Fibroblast of gingiva (primary cell): Measurements from ENCODE around the gene CACNA1B.

Source experiments
- DNase-seq: peaks from one replicate; pipeline ENCODE4 v3.0.0-alpha.2; 2011; ENCODE audit warnings: low read depth

CACNA1B gene

DNA sequence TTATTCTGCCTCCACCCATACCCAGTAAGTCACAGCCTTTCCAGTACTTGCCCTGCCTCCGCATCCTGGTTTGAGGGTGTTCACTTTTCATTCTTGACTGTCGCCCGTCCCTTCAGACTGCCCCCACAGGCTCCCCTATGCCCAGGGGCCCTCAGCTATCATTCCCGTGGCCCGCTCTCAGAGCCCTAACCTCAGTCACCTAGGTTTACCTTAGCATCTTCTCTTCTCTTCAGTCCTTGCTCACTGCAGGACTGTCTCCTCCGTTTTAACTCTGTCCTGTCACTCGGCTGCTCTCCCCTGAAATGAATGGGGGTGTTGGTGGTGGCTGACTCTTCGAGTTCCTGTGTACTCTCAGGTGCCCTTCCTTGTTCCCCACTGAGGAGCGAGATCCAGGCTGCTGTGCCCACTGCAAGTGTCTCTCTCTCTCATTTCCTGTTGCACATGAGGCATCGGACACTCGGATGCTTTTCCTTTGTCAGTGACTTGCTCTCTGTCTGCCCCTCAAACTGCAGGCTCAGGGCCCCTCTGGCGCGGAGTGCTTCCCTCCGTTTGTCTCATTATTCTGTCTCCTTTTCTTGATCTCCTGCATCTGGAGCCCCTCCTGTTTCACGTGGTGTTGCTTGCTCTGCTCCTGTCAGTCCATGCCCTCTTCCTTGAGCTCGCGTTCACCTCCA is 89.8 kb downstream of the CACNA1B start:
- DNase-seq = no peak

- DNase-seq = no peak
Measured at GRCh38 chr9:137968235-137968634, 90.7 kb downstream of the CACNA1B start.

DNA sequence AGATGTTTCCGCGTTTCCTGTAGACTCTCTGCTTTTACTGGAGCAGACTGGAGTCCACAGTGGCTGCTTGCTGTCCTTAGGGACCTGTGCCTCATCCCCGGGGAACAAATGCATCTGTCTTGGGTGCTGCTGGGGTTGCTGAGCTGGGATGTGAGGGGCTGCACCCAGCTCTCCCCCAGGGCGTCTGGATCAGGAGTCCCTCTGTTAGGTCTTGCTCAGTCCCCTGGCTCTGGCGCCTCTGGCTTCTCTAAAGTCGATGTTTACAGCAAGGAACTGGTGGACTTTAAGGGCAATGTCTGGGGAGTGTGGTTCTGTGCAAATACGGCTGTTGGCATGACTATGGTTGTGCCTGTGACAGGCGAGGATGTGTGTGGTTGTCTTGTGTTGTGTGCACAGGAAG is 91.4 kb downstream of the CACNA1B start:
- no peak for DNase-seq

GRCh38 chr9:137969685-137970084 is 92.1 kb downstream of the CACNA1B start:
- DNase-seq = no peak

GRCh38 chr9:137970098-137970497 is 92.5 kb downstream of the CACNA1B start:
- DNase-seq = no peak

DNA sequence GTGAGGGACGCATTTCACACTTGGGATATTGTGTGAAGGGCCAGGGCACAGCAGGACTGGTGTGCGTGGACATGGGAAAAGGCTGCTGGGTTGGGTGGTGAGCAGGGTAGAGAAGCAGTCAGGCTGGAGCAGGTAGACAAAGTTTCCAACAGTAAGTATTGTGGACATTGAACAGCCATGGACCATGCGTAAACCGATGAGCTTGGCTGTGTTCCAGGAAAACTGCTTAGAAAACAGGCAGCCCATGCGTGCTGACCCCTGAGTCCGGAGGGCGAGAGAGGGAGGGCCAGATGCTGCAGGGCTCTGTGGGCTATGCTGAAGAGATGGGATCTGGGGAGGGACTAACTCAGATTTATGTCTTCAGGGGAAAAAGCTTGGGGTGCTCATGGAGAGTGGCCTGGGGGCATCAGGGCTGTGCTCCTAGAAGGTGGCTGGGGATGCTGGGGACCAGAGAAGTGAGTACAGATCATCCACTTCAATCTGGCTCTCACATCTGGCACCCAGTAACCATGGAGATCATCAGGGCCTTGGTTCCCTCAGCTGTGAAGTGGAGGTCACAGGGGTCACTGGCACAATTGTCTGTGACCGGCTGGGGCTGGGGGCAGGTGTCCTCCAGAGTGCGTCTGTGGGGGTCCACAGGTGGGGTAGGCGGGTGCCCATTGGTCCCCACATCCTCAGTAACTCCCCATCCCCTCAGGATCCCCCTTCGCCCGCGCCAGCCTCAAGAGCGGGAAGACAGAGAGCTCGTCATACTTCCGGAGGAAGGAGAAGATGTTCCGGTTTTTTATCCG is 93.3 kb downstream of the CACNA1B start:
- no peak for DNase-seq

DNA sequence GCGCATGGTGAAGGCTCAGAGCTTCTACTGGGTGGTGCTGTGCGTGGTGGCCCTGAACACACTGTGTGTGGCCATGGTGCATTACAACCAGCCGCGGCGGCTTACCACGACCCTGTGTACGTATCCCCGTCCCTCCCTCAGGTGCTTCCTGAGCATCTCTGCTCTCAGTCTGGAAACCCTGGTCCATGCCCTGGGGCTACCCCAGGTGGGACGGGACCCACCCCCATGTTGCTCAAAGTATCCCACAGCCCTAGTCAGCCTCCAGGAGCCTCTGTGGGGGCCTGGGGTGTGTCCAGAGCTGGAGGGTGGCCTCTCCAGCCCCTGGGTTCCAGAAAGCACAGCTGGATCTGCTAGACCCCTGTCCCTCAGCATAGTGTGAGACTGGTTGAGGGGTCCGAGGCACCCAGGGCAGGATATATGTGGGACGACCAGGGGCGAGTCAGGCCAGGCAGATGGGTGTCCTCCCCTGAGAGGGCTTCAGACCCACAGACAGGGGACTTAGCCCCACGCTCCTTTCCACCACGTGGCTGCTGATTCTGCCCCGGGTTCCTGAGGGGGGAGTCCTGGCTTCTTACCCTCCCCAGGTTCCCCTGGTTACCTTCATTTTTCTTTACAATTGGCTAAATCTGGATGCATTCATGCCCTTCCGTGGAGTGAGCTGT is 94.0 kb downstream of the CACNA1B start:
- DNase-seq = no peak

DNA sequence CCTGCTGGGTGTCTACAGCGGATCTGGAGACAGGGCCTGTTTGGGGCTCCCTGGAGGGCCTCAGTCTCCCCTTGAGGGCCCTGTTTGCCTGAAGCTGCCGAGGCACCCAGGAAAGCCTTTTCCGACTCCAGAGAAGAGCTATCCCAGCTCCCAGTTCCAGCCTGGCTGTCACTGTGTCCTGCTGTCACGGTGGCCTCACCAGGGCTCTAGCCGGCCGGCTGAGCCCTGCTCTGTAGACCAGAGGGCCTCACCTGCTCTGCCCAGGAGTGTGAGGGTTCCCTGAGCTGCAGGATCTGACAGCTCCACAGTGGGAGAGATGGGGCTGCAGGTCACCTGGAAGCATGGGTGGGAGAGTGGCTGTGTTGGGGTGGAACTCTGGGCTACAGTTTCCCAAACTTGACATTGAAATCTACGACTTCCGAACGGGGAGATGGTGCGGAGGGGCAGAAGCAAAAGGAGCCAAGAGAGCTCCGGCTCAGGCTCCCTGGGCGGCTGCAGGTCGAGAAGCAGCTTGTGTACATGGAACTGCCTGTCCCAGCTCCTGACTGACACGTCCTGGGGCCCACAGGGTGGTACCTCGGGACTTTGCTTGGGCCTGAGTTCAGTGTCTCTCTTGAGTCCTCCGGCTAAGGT is 94.9 kb downstream of the CACNA1B start:
- DNase-seq = no peak

GRCh38 chr9:137972988-137973470 is 95.4 kb downstream of the CACNA1B start:
- DNase-seq = no peak

DNA sequence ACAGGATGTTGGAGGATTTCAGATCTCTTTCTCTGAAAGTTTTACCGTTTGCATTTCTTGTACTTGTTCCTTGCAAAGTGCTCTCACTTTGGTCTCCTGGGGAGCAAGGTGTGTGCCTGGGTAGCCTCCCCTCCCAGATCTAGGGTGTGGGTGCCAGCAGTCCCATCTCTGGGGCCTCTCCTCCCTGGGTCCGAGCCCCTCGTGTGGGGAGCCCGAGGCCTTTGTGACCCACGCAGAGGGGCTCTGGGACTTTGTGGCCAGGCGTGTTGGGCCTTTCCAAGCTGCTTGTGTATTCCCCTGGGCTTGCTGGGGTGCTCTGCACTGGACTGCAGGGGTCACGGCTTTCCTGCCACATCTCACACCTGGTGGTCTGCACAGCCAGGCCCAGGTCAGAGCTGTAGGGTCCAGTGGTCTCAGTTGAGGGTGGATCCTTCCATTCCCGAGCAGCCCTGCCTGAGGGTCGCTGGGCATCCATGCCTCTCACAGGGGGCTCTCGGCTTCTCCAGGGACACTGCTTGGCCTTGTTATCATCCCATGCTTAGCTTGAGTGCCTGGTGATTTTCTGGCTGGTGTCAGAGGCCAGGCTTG is 96.3 kb downstream of the CACNA1B start:
- DNase-seq = no peak

DNA sequence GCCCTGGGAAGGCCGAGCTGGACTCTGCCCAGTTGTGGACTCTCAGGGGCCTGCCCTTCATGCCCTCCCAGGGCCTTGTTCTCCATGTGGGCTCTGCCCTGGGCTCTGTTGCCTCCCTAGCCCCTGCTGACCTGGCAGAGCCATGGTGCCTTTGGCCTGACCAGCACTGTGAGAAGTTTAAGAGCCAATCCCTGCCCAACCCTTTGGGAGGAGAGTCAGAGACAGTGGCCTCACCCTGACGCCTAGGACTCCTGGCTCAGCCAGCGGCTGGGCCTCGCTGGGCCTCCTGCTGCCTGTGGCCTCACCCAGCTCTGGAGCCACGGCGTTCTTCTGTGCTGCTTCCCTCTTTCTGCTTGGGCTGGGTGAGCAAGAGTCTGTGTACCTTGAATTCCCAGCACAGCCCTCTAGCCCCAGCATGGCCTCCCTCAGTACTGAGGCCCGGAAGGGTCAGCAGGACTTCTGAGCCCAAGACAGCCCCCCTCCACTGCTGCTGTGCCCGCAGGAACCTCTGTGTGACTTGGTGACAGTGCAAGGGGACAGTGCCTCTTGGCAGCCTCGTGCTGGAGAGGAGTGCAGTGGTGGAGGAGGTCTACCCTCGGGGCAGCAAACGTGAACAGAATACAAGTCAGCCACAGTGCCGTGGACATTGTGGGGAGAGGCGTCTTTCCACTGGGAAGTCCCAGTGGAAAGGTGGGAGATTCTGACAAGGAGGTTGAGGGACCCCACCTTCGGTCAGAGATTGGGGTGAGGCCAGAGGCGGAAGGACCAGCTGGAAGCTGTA is 97.4 kb downstream of the CACNA1B start:
- no peak for DNase-seq

DNA sequence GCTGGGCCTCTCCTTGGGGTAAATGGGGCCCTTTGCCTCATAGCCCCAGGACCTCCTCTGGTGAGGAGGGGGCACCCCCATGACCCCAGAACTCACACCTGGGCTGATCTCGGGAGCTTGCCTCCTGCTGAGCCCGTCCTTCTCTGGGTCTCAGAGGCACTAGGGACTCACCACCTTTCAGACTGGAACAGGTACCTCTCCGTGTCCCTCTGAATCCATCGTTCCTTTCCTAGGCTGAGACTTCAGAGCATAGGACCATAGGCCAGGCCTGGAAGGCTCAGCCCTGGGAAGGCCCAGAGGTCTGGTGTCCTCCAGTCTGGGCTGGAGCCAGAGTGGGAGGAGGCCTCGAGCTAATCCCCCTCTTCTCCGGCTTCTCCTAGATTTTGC is 97.9 kb downstream of the CACNA1B start:
- no peak for DNase-seq

DNA sequence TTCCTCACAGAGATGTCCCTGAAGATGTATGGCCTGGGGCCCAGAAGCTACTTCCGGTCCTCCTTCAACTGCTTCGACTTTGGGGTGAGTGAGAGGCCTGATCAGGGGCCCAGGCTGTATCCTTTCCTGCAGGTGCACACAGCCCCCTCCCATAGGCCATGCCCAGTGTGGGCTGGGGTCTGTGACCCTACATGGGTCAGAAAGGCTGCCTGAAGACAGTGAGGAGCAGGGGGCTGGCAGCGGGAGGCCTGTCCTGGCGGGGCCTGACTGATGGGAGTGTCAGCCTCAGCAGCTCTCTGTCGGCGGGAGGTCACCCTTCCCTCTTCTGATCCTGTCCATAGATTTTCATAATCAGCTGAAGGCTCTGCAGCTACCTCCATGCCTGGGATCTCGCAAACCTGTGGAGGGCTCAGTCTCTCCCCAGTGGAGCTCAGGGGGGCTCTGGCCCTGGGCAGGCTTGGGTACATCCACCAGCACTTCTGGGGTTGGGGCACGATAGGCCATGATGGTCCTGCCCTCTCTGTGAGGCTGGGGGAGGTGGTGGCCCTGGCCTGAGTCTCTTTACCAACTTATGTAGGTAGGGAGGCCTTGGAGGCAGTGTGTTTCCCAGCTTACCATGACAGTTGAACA is 98.5 kb downstream of the CACNA1B start:
- DNase-seq = no peak

GRCh38 chr9:137977571-137978261 is 100.1 kb downstream of the CACNA1B start:
- DNase-seq = no peak

DNA sequence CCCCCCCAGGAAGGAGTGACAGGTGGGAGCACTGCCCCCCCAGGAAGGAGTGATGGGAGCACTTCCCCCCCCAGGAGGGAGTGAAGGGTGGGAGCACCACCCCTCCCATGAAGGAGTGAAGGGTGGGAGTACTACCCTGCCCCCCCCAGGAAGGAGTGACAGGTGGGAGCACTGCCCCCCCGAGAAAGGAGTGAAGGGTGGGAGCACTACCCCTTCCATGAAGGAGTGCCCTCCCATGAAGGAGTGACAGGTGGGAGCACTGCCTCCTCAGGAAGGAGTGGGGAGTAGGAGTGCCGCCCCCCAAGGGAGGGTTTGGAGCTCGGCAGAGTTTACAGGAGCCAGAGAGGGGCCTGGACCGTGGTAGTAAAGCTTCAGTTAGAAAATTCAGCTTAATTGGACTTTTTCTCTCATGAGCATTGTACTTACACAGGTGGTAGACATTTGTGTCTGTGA is 100.7 kb downstream of the CACNA1B start:
- no peak for DNase-seq

- DNase-seq = no peak
Measured at GRCh38 chr9:137982200-137982599, 104.6 kb downstream of the CACNA1B start.

DNA sequence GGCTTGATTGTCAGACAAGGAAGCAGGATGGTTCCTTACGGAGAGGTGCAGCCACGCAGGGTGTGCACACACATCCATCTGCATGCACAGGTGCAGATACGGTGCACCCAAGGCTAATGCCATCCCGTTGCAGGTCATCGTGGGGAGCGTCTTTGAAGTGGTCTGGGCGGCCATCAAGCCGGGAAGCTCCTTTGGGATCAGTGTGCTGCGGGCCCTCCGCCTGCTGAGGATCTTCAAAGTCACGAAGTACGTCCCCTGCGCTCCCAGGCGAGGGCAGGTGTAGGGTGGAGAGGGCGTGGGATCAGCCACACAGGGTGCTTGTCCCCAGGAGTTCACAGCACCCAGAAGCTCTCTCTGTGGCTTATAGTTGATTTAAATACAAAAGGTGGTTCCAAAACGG is 106.4 kb downstream of the CACNA1B start:
- DNase-seq = no peak

DNA sequence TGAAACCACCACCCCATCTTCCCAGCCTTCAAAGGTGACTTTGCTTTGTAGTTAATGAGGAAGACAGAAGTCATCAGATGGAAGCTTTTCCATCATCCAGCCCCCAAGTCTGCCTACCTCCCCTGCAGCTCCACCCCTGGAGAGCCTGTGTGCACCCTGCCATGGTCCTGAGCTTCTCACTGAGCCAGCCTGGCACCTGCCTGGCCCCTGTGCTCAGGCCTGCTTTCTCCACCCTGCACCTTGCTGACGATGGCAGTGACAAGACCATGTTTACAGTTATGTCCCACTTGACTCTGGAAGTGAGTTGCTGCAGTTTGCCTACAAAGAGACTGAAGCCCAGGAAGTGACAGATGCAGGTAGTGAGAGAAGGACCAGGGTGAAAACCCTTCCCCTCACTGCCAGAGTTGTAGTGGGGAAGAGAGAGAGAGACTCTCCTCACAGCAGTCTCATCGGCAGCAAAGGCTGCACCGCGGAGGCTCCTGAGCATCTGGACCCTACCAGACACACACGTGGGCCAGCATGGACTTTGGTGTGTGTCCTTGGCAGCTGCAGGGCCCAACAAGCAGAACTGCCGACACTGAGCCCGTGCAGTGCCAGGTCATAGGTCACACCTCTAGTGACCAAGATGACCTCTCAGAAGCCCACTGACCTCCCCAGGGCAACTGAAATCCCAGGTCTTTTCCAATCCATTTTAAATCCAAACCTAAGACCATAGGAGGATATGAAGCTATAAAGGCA is 107.1 kb downstream of the CACNA1B start:
- DNase-seq = no peak

- DNase-seq = no peak
Measured at GRCh38 chr9:137985637-137986071, 108.1 kb downstream of the CACNA1B start.
